ENCODE data around the gene GSG1. TPM values are rescaled to one million over a fixed set of nuclear protein-coding genes. Genes with fewer than 3 reads are reported as not detected.
A peak's percentile ranks its signal among the peaks of the same experiment; 100 is the strongest.

GSG1 gene
- total and polyA plus RNA-seq, 2 experiments from 2014 or later = 0.86 to 2.0 TPM

DNA sequence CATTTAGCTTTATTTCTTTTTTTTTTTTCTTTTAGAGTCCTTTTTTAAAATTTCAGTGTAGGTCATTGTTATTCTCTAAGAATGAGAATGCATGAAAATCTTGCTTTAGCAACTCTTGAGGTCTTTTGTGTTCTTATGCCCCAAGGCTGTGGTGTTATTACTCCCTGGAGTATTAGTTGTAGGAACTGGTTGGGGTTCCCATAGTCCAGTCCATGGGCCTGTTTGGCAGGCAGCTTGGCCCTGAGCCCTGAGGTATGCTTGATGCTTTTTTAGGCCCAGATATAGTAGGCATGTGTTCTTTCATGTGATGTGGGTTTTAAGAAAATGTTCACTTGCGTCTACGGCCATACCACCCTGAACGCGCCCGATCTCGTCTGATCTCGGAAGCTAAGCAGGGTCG is 57.7 kb downstream of the GSG1 start:
- in situ Hi-C loops (cut with MboI) = loop anchor here (25.0 kb wide), 1 partner anchor 491 kb away; no protein-coding TSS in a partner anchor
- H3F3A ChIP-seq (ENCODE audit: insufficient read depth) = peaks cover 16% of the 10 kb centered on the region
- H2AFZ ChIP-seq = no peak overlapping the region
- peaks cover 44% of the 10 kb centered on the region for H3K79me2 ChIP-seq (ENCODE audit: insufficient read depth)
- no peaks in the 10 kb centered on the region for H4K20me1 ChIP-seq (ENCODE audit: insufficient read depth)
- no peaks in the 10 kb centered on the region for H3K9me3 ChIP-seq (ENCODE audit: low read depth)
- TF ChIP-seq EZH2phosphoT487 (IDR thresholded peaks at IDR 0.05; ENCODE audit: insufficient read depth, low read depth) = no peak
- DNase-seq = no peak
- no peak overlapping the region for H3K4me2 ChIP-seq (ENCODE audit: unreplicated experiment)
- peaks cover 18% of the 10 kb centered on the region for H3K4me1 ChIP-seq (ENCODE audit: insufficient read depth)
- no peaks in the 10 kb centered on the region for H3K36me3 ChIP-seq (ENCODE audit: low read depth)
- H3K4me3 ChIP-seq = no peak overlapping the region
- no peak overlapping the region for H3K9ac ChIP-seq
- H3K27me3 ChIP-seq (replicated peaks; ENCODE audit: insufficient read depth) = no peaks in the 10 kb centered on the region
- WGBS, 2 experiments (ENCODE audit: low coverage in 1 of 2, low lambda C conversion rate in 2 of 2, missing lambda C conversion rate in 2 of 2) = 89 to 96% methylated on average over 8 of the region's 8 CpGs
- H3K9me2 ChIP-seq (ENCODE audit: insufficient read depth) = no peaks in the 10 kb centered on the region
- H3K27ac ChIP-seq = no peak overlapping the region

DNA sequence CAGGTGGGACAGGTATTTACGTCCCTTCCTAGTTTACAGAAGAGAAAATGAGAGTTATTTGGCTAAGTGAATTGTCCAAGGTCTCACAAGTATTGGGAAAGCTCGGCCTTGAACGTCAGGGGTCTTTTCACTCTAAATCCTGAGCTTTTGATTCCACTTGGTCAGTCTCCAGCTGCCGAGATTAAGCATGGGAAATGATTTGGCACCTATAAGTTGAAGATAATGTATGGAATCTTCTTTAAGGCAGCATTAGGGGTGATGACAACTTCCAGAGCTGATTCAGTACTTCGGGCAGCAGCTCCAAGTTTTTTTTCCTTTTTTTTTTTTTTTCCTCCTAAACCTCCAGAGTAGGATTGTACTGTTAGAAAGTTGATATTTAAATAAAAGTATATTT is 58.6 kb downstream of the GSG1 start:
- DNase-seq = peak; percentile 51
- Histone ChIP-seq H3K4me1 (ENCODE audit: insufficient read depth) (peaks cover 9% of the 10 kb centered on the region), H3K4me3 (peak overlapping the region; percentile 90), H3K4me2 (ENCODE audit: unreplicated experiment) (peak overlapping the region; percentile 78), H3K9me2 (ENCODE audit: insufficient read depth) (no peaks in the 10 kb centered on the region), H2AFZ (peak overlapping the region; percentile 97), H3K9ac (peak overlapping the region; percentile 47), H3F3A (ENCODE audit: insufficient read depth) (peaks cover 8% of the 10 kb centered on the region), H3K27me3 (replicated peaks; ENCODE audit: insufficient read depth) (no peaks in the 10 kb centered on the region), H3K36me3 (ENCODE audit: low read depth) (no peaks in the 10 kb centered on the region), H3K9me3 (ENCODE audit: low read depth) (no peaks in the 10 kb centered on the region), H3K79me2 (ENCODE audit: insufficient read depth) (peaks cover 44% of the 10 kb centered on the region), H3K27ac (no peak overlapping the region), H4K20me1 (ENCODE audit: insufficient read depth) (no peaks in the 10 kb centered on the region)
- in situ Hi-C loops (cut with MboI) = loop anchor here (25.0 kb wide), 1 partner anchor 492 kb away; no protein-coding TSS in a partner anchor
- WGBS, 2 experiments (ENCODE audit: low coverage in 1 of 2, low lambda C conversion rate in 2 of 2, missing lambda C conversion rate in 2 of 2) = 1 to 3% methylated on average over 5 of the region's 5 CpGs
- TF ChIP-seq EZH2 (IDR thresholded peaks at IDR 0.05; ENCODE audit: insufficient read depth, poor library complexity, severe bottlenecking) = no peak

DNA sequence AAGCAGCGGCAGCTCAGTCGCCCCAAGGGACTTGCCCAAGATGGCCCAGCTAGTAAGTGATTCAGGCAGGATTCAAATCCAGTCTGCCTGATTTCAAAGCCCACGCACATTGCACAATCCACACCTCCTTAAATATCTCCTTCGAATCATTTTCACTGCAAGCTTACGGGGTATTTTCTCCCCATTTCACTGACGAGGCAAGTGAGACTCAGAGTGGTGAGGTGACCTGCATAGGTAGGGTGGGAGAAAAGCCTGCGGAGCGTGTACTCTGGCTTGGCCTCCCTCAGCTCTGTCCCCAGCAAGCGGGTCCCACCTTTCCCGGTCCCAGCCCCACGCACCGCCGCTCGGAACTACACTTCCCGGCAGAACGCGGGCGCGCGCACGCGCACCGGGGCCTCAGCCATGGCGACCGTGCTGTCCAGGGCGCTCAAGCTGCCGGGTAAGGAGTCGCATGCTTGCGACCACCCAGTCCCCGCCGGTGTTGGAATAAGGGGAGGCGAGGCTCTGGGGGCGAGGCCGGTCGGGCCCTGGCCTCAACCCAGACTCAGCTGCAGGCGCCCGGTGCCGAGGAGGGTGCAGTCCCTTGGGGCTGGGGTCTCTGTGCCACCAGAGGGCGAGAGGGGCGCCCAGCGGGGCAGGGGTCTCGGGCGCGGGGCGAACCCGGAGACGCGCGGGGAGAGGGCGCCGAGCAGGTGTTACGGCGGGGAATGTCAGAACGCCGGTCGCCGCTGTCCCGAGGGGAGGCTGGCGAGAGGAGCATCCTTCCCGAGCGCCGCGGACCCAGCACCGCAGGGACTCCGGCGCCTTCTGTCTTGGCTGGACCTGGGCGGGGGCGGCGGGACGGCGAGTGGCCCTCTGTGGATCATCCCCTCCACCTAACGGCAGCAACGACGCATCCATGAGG is 59.2 kb downstream of the GSG1 start, which contains the start of gene FAM234B:
TSS of gene FAM234B (plus strand) at position 380 of the 904 bp plus-strand sequence. CDS start at position 403, 23 bp downstream.
- H3K9me2 ChIP-seq (ENCODE audit: insufficient read depth) = no peaks in the 10 kb centered on the region
- peaks cover 44% of the 10 kb centered on the region for H3K79me2 ChIP-seq (ENCODE audit: insufficient read depth)
- peaks cover 3% of the 10 kb centered on the region for H3K4me1 ChIP-seq (ENCODE audit: insufficient read depth)
- H3K4me2 ChIP-seq (ENCODE audit: unreplicated experiment) = peak within 1 kb of the TSS; percentile 78
- 1% methylated on average over 46 to 74 of the region's 74 CpGs for WGBS, 2 experiments (ENCODE audit: low coverage in 1 of 2, low lambda C conversion rate in 2 of 2, missing lambda C conversion rate in 2 of 2)
- peak within 1 kb of the TSS; percentile 97 for H2AFZ ChIP-seq
- in situ Hi-C loops (cut with MboI) = loop anchor here (25.0 kb wide), 1 partner anchor 493 kb away; no protein-coding TSS in a partner anchor
- DNase-seq = peak; percentile 89
- H3F3A ChIP-seq (ENCODE audit: insufficient read depth) = peaks cover 2% of the 10 kb centered on the region
- H3K27ac ChIP-seq = no peak within 1 kb of the TSS
- peak within 1 kb of the TSS; percentile 90 for H3K4me3 ChIP-seq
- no peaks in the 10 kb centered on the region for H3K27me3 ChIP-seq (replicated peaks; ENCODE audit: insufficient read depth)
- no peaks in the 10 kb centered on the region for H3K9me3 ChIP-seq (ENCODE audit: low read depth)
- no peaks in the 10 kb centered on the region for H3K36me3 ChIP-seq (ENCODE audit: low read depth)
- H4K20me1 ChIP-seq (ENCODE audit: insufficient read depth) = no peaks in the 10 kb centered on the region
- TF ChIP-seq EZH2 (IDR thresholded peaks at IDR 0.05; ENCODE audit: insufficient read depth, poor library complexity, severe bottlenecking) (no peak), EZH2phosphoT487 (IDR thresholded peaks at IDR 0.05; ENCODE audit: insufficient read depth, low read depth) (no peak)
- peak within 1 kb of the TSS; percentile 47 for H3K9ac ChIP-seq

DNA sequence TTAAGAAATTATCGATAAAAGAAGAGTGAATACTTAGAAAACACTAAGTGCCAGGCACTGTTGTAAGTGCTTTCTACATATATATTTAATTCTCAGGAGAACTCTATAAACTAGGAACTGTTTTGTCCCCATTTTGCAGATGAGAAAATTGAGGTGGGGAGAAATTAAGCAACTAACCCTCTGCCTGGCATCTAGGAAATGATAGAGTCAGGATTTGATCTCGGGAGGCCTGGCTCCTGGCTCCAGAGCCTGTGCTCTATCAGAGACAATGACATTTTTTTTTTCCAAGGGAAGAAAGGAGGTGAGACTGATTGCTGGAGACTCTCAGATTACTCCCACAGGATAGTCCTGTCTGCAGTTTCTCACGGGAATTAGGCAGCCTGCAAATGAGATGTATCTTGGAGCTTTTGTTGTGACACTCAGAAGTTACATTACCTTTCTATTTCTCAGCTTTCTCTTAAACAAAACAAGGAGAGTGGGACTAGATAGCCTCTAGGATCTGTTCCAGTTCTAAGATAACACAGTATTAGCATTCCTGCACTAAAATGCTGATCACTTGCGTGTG is 60.7 kb downstream of the GSG1 start:
- H3K9me2 ChIP-seq (ENCODE audit: insufficient read depth) = no peaks in the 10 kb centered on the region
- TF ChIP-seq EZH2 (IDR thresholded peaks at IDR 0.05; ENCODE audit: insufficient read depth, poor library complexity, severe bottlenecking) (no peak), EZH2phosphoT487 (IDR thresholded peaks at IDR 0.05; ENCODE audit: insufficient read depth, low read depth) (no peak)
- H4K20me1 ChIP-seq (ENCODE audit: insufficient read depth) = no peaks in the 10 kb centered on the region
- in situ Hi-C loops (cut with MboI) = loop anchor here (25.0 kb wide), 1 partner anchor 495 kb away; no protein-coding TSS in a partner anchor
- H3K36me3 ChIP-seq (ENCODE audit: low read depth) = no peaks in the 10 kb centered on the region
- H2AFZ ChIP-seq = no peak overlapping the region
- no peak overlapping the region for H3K9ac ChIP-seq
- H3K79me2 ChIP-seq (ENCODE audit: insufficient read depth) = peaks cover 29% of the 10 kb centered on the region
- H3K27me3 ChIP-seq (replicated peaks; ENCODE audit: insufficient read depth) = no peaks in the 10 kb centered on the region
- H3K9me3 ChIP-seq (ENCODE audit: low read depth) = no peaks in the 10 kb centered on the region
- no peak overlapping the region for H3K4me2 ChIP-seq (ENCODE audit: unreplicated experiment)
- no peak overlapping the region for H3K27ac ChIP-seq
- H3K4me1 ChIP-seq (ENCODE audit: insufficient read depth) = peaks cover 13% of the 10 kb centered on the region
- 82% methylated on average over 4 of the region's 4 CpGs for WGBS, 2 experiments (ENCODE audit: low coverage in 1 of 2, low lambda C conversion rate in 2 of 2, missing lambda C conversion rate in 2 of 2)
- peaks cover 7% of the 10 kb centered on the region for H3F3A ChIP-seq (ENCODE audit: insufficient read depth)
- H3K4me3 ChIP-seq = no peak overlapping the region
- no peak for DNase-seq

Data from GM23248 (cell line).